DOHH2 (cell line): ENCODE measurements around the gene SNRPA1.

Experiments used
- H3F3A ChIP-seq: fragments of 200-600 bp; sonication (generic), shearing (Covaris generic); 2 replicates; pipeline ENCODE4 v1.6.0; 2016; ENCODE audit warnings: antibody characterized with exemption, mild to moderate bottlenecking; ENCODE audit not compliant: control insufficient read depth, insufficient read depth
- H3K27ac ChIP-seq: fragments of 200-600 bp; sonication (generic); 2 replicates; pipeline ENCODE4 v1.5.1; 2014; ENCODE audit warnings: low read depth, mild to moderate bottlenecking, low read length, moderate library complexity
- H3K27me3 ChIP-seq: fragments of 200-600 bp; sonication (generic); 2 replicates; pipeline ENCODE4 v1.6.1; 2014; ENCODE audit warnings: mild to moderate bottlenecking, low read length, mixed read lengths; ENCODE audit not compliant: control insufficient read depth
- H3K36me3 ChIP-seq: fragments of 200-600 bp; sonication (generic); 2 replicates; pipeline ENCODE4 v1.6.1; 2014; ENCODE audit warnings: mild to moderate bottlenecking, low read length, moderate library complexity, mixed read lengths; ENCODE audit not compliant: control insufficient read depth
- H3K4me1 ChIP-seq: fragments of 200-600 bp; sonication (generic); 2 replicates; pipeline ENCODE4 v1.6.1; 2014; ENCODE audit warnings: mild to moderate bottlenecking, low read length, mixed read lengths; ENCODE audit not compliant: control insufficient read depth
- H3K4me2 ChIP-seq: fragments of 200-600 bp; sonication (generic); 2 replicates; pipeline ENCODE4 v1.6.0; 2014; ENCODE audit warnings: mild to moderate bottlenecking, low read length, moderate library complexity
- H3K4me3 ChIP-seq: fragments of 200-600 bp; sonication (generic); 2 replicates; pipeline ENCODE4 v1.5.1; 2014; ENCODE audit warnings: mild to moderate bottlenecking, low read length, mixed read lengths
- H3K79me2 ChIP-seq: fragments of 200-600 bp; sonication (generic); 2 replicates; pipeline ENCODE4 v1.6.1; 2014; ENCODE audit warnings: mild to moderate bottlenecking, low read length, mixed read lengths; ENCODE audit not compliant: control insufficient read depth
- H3K9me2 ChIP-seq: fragments of 200-600 bp; sonication (generic); replicated peaks from 2 replicates; pipeline ENCODE4 v1.6.1; 2014; ENCODE audit warnings: mild to moderate bottlenecking, low read length, mixed read lengths; ENCODE audit not compliant: control insufficient read depth
- H3K9me3 ChIP-seq: fragments of 200-600 bp; sonication (generic); 2 replicates; pipeline ENCODE4 v1.6.1; 2014; ENCODE audit warnings: antibody characterized with exemption, low read length, mixed read lengths; ENCODE audit not compliant: control insufficient read depth, insufficient read depth
- H4K20me1 ChIP-seq: fragments of 200-600 bp; sonication (generic); 2 replicates; pipeline ENCODE4 v1.6.0; 2014; ENCODE audit warnings: low read depth, mild to moderate bottlenecking, antibody characterized with exemption, low read length, moderate library complexity; ENCODE audit not compliant: control insufficient read depth, insufficient read depth
- EZH2phosphoT487 ChIP-seq: fragments of 200-600 bp; sonication (generic); IDR thresholded peaks from 2 replicates; pipeline ENCODE4 v1.6.1; 2017; ENCODE audit warnings: borderline replicate concordance, mild to moderate bottlenecking, antibody characterized with exemption, low read length, moderate library complexity, mixed read lengths
- TF ChIP-seq, protein P1 (sequence below): fragments of 200-600 bp; sonication (generic); IDR thresholded peaks from one replicate; pipeline ENCODE4 v1.5.1; 2014; ENCODE audit warnings: antibody characterized with exemption, mild to moderate bottlenecking, low read depth, low read length; ENCODE audit not compliant: poor library complexity, severe bottlenecking

Gene SNRPA1

GRCh38 chr15:101246824-101247745, 48.0 kb downstream of the SNRPA1 start:
- Histone ChIP-seq H3K9me2 (no peaks in the 10 kb centered on the region), H3F3A (peaks cover 7% of the 10 kb centered on the region; the same call in 1 of the 2 replicates), H3K27me3 (no peaks in the 10 kb centered on the region), H3K27ac (0 out of 2 replicates have a peak overlapping the region, but pooled peaks have one; percentile 3), H3K4me1 (peaks cover 72% of the 10 kb centered on the region), H3K4me3 (peak overlapping the region; percentile 43), H3K79me2 (peaks cover 85% of the 10 kb centered on the region), H3K36me3 (peaks cover 11% of the 10 kb centered on the region), H4K20me1 (peaks cover 36% of the 10 kb centered on the region; the same call in 1 of the 2 replicates), H3K9me3 (no peaks in the 10 kb centered on the region), H3K4me2 (peak overlapping the region; percentile 47)
- TF ChIP-seq, protein P1, sequence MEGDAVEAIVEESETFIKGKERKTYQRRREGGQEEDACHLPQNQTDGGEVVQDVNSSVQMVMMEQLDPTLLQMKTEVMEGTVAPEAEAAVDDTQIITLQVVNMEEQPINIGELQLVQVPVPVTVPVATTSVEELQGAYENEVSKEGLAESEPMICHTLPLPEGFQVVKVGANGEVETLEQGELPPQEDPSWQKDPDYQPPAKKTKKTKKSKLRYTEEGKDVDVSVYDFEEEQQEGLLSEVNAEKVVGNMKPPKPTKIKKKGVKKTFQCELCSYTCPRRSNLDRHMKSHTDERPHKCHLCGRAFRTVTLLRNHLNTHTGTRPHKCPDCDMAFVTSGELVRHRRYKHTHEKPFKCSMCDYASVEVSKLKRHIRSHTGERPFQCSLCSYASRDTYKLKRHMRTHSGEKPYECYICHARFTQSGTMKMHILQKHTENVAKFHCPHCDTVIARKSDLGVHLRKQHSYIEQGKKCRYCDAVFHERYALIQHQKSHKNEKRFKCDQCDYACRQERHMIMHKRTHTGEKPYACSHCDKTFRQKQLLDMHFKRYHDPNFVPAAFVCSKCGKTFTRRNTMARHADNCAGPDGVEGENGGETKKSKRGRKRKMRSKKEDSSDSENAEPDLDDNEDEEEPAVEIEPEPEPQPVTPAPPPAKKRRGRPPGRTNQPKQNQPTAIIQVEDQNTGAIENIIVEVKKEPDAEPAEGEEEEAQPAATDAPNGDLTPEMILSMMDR: no peak
- TF ChIP-seq EZH2phosphoT487: no peak

DNA sequence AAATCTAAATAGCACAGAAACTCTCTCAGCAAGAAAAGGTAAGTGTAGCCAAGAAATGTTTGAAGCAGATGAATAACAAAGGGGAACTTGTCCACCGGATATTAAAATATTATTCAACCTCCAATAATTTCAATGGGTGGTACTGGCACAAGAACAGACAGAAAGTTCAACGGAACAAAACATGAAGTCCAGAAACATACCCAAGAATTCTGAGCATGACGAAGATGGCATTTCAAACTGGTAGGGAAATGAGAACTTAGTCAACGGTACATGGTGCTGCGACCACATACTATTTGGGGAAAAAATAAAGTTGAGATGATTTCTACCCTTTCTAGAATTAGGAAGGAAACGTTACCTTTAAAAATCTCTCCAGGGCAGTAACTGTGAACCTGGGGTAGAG, 48.7 kb downstream of the SNRPA1 start:
- Histone ChIP-seq H3K9me2 (no peaks in the 10 kb centered on the region), H4K20me1 (peaks cover 37% of the 10 kb centered on the region; the same call in 1 of the 2 replicates), H3K79me2 (peaks cover 92% of the 10 kb centered on the region), H3K4me3 (peak overlapping the region; percentile 43), H3K27me3 (no peaks in the 10 kb centered on the region), H3K4me2 (peak overlapping the region; percentile 47), H3K4me1 (peaks cover 74% of the 10 kb centered on the region), H3K9me3 (no peaks in the 10 kb centered on the region), H3K27ac (0 out of 2 replicates have a peak overlapping the region, but pooled peaks have one; percentile 3), H3F3A (peaks cover 7% of the 10 kb centered on the region; the same call in 1 of the 2 replicates), H3K36me3 (peaks cover 15% of the 10 kb centered on the region)
- no peak for TF ChIP-seq EZH2phosphoT487
- TF ChIP-seq, protein P1: no peak

GRCh38 chr15:101244889-101245668, 50.0 kb downstream of the SNRPA1 start:
- Histone ChIP-seq H3K4me3 (no peak overlapping the region), H3K4me2 (peak overlapping the region; percentile 7), H3K79me2 (peaks cover 96% of the 10 kb centered on the region), H3F3A (peaks cover 7% of the 10 kb centered on the region; the same call in 1 of the 2 replicates), H3K27me3 (no peaks in the 10 kb centered on the region), H3K9me2 (no peaks in the 10 kb centered on the region), H3K27ac (no peak overlapping the region), H3K9me3 (no peaks in the 10 kb centered on the region), H3K36me3 (peaks cover 15% of the 10 kb centered on the region), H3K4me1 (peaks cover 66% of the 10 kb centered on the region), H4K20me1 (peaks cover 28% of the 10 kb centered on the region; the same call in 1 of the 2 replicates)
- TF ChIP-seq EZH2phosphoT487: no peak
- TF ChIP-seq, protein P1: no peak
